Caco-2 (cell line): Measurements from ENCODE around the gene RNF11. TPM values are rescaled to one million over a fixed set of nuclear protein-coding genes. Genes with fewer than 3 reads are reported as not detected.

ENCODE experiments used
- BruUV-seq: library from RNA; stranded (reverse); fragments of 400-500 nt; replicated peaks from 2 replicates; lab custom pipeline; 2021; lab: Mats Ljungman, UMichigan
- CTCF ChIA-PET: fragments of 300-600 bp; sonication (Branson Sonifier 250); formaldehyde crosslinking; loops from one replicate; lab custom pipeline; 2022; ENCODE audit warnings: antibody characterized with exemption; lab: Charles Lee
- POLR2A ChIA-PET: fragments of 300-600 bp; sonication (Branson Sonifier 250); formaldehyde crosslinking; loops from one replicate; lab custom pipeline; 2022; ENCODE audit warnings: antibody characterized with exemption; lab: Charles Lee
- DNase-seq, 2 experiments: peaks; one replicate each; pipeline versions ENCODE4 v3.0.0 to v3.0.0-alpha.2; 2020 to 2022
- H3K27me3 ChIP-seq: replicated peaks from 2 replicates; pipeline ENCODE4 v1.6.0; 2011; ENCODE audit warnings: low read length; ENCODE audit not compliant: control insufficient read depth, insufficient read depth
- H3K36me3 ChIP-seq: 2 replicates; pipeline ENCODE4 v1.5.1; 2011; ENCODE audit warnings: low read length; ENCODE audit not compliant: control insufficient read depth, insufficient read depth
- H3K4me1 ChIP-seq: fragments of 250-450 bp; sonication (Bioruptor Pico); 2 replicates; pipeline ENCODE4 v1.5.1; 2020; ENCODE audit warnings: mild to moderate bottlenecking
- H3K4me3 ChIP-seq: 2 replicates; pipeline ENCODE4 v1.5.1; 2011; ENCODE audit warnings: low read depth, mild to moderate bottlenecking, control low read depth, low read length
- H3K9me3 ChIP-seq: fragments of 250-450 bp; sonication (Bioruptor Pico); 2 replicates; pipeline ENCODE4 v1.5.1; 2020; ENCODE audit warnings: mild to moderate bottlenecking, moderate library complexity
- H3K27ac Mint-ChIP-seq: one replicate; pipeline ENCODE4 v1.8.0; 2022; ENCODE audit warnings: mixed read lengths; ENCODE audit not compliant: unreplicated experiment
- H3K27me3 Mint-ChIP-seq: one replicate; pipeline ENCODE4 v1.8.0; 2022; ENCODE audit warnings: mixed read lengths; ENCODE audit not compliant: insufficient read depth, unreplicated experiment
- H3K36me3 Mint-ChIP-seq: one replicate; pipeline ENCODE4 v1.8.0; 2022; ENCODE audit warnings: mild to moderate bottlenecking, mixed read lengths; ENCODE audit not compliant: insufficient read depth, unreplicated experiment
- H3K4me1 Mint-ChIP-seq: one replicate; pipeline ENCODE4 v1.8.0; 2022; ENCODE audit warnings: low read depth, mixed read lengths; ENCODE audit not compliant: unreplicated experiment
- H3K4me3 Mint-ChIP-seq: one replicate; pipeline ENCODE4 v1.8.0; 2022; ENCODE audit warnings: mild to moderate bottlenecking, moderate library complexity, mixed read lengths; ENCODE audit not compliant: unreplicated experiment
- H3K9me3 Mint-ChIP-seq: one replicate; pipeline ENCODE4 v1.8.0; 2022; ENCODE audit warnings: mixed read lengths; ENCODE audit not compliant: unreplicated experiment
- intact Hi-C: fragments of 100-400 bp; cut with micrococcal nuclease; formaldehyde crosslinking; loops from one replicate; pipeline ENCODE4 v1.10.0; 2022; ENCODE audit not compliant: unreplicated experiment
- total RNA-seq: library from RNA; stranded (reverse); gene quantifications from 2 replicates; pipeline ENCODE4 v1.2.3, GENCODE V29; 2022
- TF ChIP-seq, protein P1 (sequence below), 2 experiments: fragments of 200-600 bp in 1 of 2; IDR thresholded peaks; 1 replicate in 1 of 2; 2 replicates in 1 of 2; pipeline versions ENCODE4 v1.5.1 to v1.8.0; 2011 to 2022; ENCODE audit warnings: antibody characterized with exemption in 1 of 2, control low read depth in 1 of 2, inconsistent platforms in 1 of 2, low read depth in 1 of 2, low read length in 1 of 2, mild to moderate bottlenecking in 1 of 2, moderate library complexity in 1 of 2; ENCODE audit not compliant: insufficient read depth in 1 of 2, severe bottlenecking in 1 of 2, unreplicated experiment in 1 of 2

RNF11 gene
- total RNA-seq, 1 experiment from 2014 or later, result 44.1 TPM

DNA sequence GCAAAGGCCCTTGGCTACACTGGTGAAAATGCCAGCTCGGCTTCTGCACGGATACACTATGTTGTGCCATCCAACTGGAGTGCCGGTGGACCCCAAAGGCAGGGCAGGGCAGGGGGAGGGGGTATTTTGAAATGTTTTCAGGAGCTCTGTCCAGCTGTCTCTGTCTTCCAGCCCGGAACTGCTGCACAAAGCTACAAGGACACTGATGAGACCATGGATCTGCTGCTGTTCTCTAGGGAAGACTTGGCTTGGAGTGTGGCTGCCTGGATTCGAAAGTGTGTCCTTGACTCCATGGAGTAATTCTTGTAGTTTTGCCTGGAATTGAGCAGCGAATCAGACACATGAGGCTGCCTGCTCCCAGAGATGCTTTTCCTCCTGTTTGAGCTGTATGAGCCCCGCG is 51.9 kb downstream of the RNF11 start:
- CTCF ChIA-PET, result no interaction called here
- H3K27ac Mint-ChIP-seq, result no peak overlapping the region

DNA sequence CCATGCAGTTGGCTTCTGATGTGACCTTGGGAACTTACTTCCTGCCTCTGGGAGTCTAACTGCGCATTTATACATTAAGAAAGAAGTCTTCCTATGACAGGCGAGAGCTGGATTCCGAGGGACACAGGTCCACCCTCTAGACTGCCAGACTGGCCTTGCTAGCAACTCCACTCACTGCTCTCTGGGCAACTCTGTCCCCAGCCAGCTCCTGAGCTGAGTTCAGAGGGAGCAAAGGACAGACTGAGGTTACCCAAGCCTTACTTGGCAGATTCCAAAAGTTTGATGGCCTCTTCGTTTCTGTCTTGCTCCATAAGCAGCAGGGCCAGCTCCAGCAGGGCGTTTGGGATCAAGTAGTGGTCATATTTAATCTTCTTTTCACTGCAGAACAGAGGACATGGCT is 52.5 kb downstream of the RNF11 start:
- Mint-ChIP-seq H3K27me3 (no peaks in the 10 kb centered on the region), H3K9me3 (no peaks in the 10 kb centered on the region), H3K36me3 (peaks cover 10% of the 10 kb centered on the region), H3K27ac (no peak overlapping the region), H3K4me1 (no peaks in the 10 kb centered on the region), H3K4me3 (no peak overlapping the region)
- Histone ChIP-seq H3K4me3 (no peak overlapping the region), H3K36me3 (no peaks in the 10 kb centered on the region), H3K27me3 (no peaks in the 10 kb centered on the region), H3K4me1 (peaks cover 7% of the 10 kb centered on the region; the same call in 1 of the 2 replicates), H3K9me3 (no peaks in the 10 kb centered on the region)
- ChIA-PET CTCF (no interaction called here), POLR2A (no interaction called here)
- TF ChIP-seq, protein P1, sequence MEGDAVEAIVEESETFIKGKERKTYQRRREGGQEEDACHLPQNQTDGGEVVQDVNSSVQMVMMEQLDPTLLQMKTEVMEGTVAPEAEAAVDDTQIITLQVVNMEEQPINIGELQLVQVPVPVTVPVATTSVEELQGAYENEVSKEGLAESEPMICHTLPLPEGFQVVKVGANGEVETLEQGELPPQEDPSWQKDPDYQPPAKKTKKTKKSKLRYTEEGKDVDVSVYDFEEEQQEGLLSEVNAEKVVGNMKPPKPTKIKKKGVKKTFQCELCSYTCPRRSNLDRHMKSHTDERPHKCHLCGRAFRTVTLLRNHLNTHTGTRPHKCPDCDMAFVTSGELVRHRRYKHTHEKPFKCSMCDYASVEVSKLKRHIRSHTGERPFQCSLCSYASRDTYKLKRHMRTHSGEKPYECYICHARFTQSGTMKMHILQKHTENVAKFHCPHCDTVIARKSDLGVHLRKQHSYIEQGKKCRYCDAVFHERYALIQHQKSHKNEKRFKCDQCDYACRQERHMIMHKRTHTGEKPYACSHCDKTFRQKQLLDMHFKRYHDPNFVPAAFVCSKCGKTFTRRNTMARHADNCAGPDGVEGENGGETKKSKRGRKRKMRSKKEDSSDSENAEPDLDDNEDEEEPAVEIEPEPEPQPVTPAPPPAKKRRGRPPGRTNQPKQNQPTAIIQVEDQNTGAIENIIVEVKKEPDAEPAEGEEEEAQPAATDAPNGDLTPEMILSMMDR (IDR thresholded peaks at IDR 0.05; ENCODE audit: insufficient read depth in 1 of 2, low read depth in 1 of 2, low read length in 1 of 2, severe bottlenecking in 1 of 2, unreplicated experiment in 1 of 2), result no peak
- DNase-seq, result no peak
- no TSS peak for BruUV-seq
- intact Hi-C loops, result no loop called here

More for the DNA sequence above, 51.9 kb downstream of the RNF11 start:
- H3K4me1 ChIP-seq, result peaks cover 7% of the 10 kb centered on the region; the same call in 1 of the 2 replicates
- POLR2A ChIA-PET, result no interaction called here
- no peaks in the 10 kb centered on the region for H3K27me3 Mint-ChIP-seq
- no peaks in the 10 kb centered on the region for H3K27me3 ChIP-seq
- no peak overlapping the region for H3K4me3 Mint-ChIP-seq
- no peaks in the 10 kb centered on the region for H3K9me3 ChIP-seq
- intact Hi-C loops, result no loop called here
- DNase-seq, result no peak
- no peak overlapping the region for H3K4me3 ChIP-seq
- no peaks in the 10 kb centered on the region for H3K4me1 Mint-ChIP-seq
- H3K36me3 ChIP-seq, result no peaks in the 10 kb centered on the region
- TF ChIP-seq, protein P1 (IDR thresholded peaks at IDR 0.05; ENCODE audit: insufficient read depth in 1 of 2, low read depth in 1 of 2, low read length in 1 of 2, severe bottlenecking in 1 of 2, unreplicated experiment in 1 of 2), result no peak
- H3K36me3 Mint-ChIP-seq, result peaks cover 10% of the 10 kb centered on the region
- no peaks in the 10 kb centered on the region for H3K9me3 Mint-ChIP-seq
- BruUV-seq, result no TSS peak

DNA sequence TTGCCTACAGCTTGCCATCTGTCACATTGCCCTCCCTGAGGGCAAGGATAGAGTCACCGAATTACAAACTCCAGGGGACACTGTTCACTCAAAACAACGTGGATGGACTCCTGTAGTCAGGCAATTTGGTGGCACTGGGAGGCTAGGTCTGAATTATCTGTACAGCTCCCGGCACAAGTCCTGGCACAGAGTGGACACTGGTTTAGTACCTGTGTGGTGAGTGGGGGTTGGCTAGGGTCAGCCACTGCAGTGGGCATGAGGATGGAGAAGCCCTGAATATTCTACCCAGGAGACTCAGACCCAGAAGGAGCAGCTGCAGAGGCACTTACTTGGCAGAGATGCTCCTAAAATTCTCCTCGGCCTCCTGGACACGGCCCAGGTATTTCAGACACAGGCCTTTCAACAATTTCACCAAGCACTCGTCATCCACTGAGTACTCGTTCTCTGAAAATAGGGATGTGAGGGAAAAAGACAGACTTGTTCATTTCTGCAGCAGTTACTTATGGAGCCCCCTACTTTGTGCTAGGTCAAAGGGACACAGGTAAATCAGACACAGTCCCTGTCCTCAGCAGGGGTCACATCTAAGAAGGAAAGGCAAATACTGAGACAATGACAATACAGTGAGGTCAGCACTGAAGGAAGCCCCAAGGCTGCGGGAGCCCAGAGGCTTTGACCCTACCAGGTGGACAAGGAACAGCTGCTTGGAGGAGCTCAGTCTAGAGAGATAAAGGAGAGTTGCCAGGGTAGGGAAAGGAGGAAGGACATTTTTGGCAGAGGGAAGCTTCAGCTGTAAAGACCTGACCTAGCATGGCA is 53.8 kb downstream of the RNF11 start:
- H3K4me3 ChIP-seq, result no peak overlapping the region
- no peak overlapping the region for H3K4me3 Mint-ChIP-seq
- H3K36me3 Mint-ChIP-seq, result peaks cover 10% of the 10 kb centered on the region
- DNase-seq, result no peak
- intact Hi-C loops, result no loop called here
- H3K4me1 ChIP-seq, result no peaks in the 10 kb centered on the region
- ChIA-PET CTCF (no interaction called here), POLR2A (no interaction called here)
- H3K36me3 ChIP-seq, result no peaks in the 10 kb centered on the region
- TF ChIP-seq, protein P1 (IDR thresholded peaks at IDR 0.05; ENCODE audit: insufficient read depth in 1 of 2, low read depth in 1 of 2, low read length in 1 of 2, severe bottlenecking in 1 of 2, unreplicated experiment in 1 of 2), result no peak
- no peaks in the 10 kb centered on the region for H3K9me3 ChIP-seq
- H3K9me3 Mint-ChIP-seq, result no peaks in the 10 kb centered on the region
- BruUV-seq, result no TSS peak
- H3K27me3 Mint-ChIP-seq, result no peaks in the 10 kb centered on the region
- no peaks in the 10 kb centered on the region for H3K4me1 Mint-ChIP-seq
- no peaks in the 10 kb centered on the region for H3K27me3 ChIP-seq
- H3K27ac Mint-ChIP-seq, result no peak overlapping the region
